ENCODE results near the gene PRG2.
"Not testable (repeated sequence)": the region's sequence is repeated elsewhere in the genome, so short reads cannot be mapped to it uniquely, and the experiment has no call there.

The PRG2 gene

GRCh38 chr11:57374966-57375365 is 15.5 kb downstream of the PRG2 start:
- Mint-ChIP-seq H3K9me3 (no peaks in the 10 kb centered on the region), H3K4me3 (no peak overlapping the region), H3K27me3 (peaks cover 10% of the 10 kb centered on the region), H3K36me3 (ENCODE audit: low read depth) (no peaks in the 10 kb centered on the region), H3K27ac (no peak overlapping the region), H3K4me1 (no peaks in the 10 kb centered on the region)
- ATAC-seq (no peak), DNase-seq (no peak)

GRCh38 chr11:57373146-57373545 is 17.3 kb downstream of the PRG2 start:
- H3K4me1 Mint-ChIP-seq: no peaks in the 10 kb centered on the region
- no peaks in the 10 kb centered on the region for H3K9me3 Mint-ChIP-seq
- no peak overlapping the region for H3K27ac Mint-ChIP-seq
- ATAC-seq: no peak
- DNase-seq: no peak
- peaks cover 10% of the 10 kb centered on the region for H3K27me3 Mint-ChIP-seq
- no peak overlapping the region for H3K4me3 Mint-ChIP-seq
- no peaks in the 10 kb centered on the region for H3K36me3 Mint-ChIP-seq (ENCODE audit: low read depth)

- no peak overlapping the region for H3K27ac Mint-ChIP-seq
- no peak for ATAC-seq
- no peaks in the 10 kb centered on the region for H3K4me1 Mint-ChIP-seq
- H3K36me3 Mint-ChIP-seq (ENCODE audit: low read depth): no peaks in the 10 kb centered on the region
- H3K9me3 Mint-ChIP-seq: no peaks in the 10 kb centered on the region
- no peaks in the 10 kb centered on the region for H3K27me3 Mint-ChIP-seq
- H3K4me3 Mint-ChIP-seq: no peak overlapping the region
- no peak for DNase-seq
Observed at GRCh38 chr11:57370941-57371340, 19.5 kb downstream of the PRG2 start.

GRCh38 chr11:57370251-57370650 is 20.2 kb downstream of the PRG2 start:
- no peaks in the 10 kb centered on the region for H3K27me3 Mint-ChIP-seq
- ATAC-seq (no peak), DNase-seq (no peak)

GRCh38 chr11:57368845-57369232 is 21.6 kb downstream of the PRG2 start:
- no peaks in the 10 kb centered on the region for H3K36me3 Mint-ChIP-seq (ENCODE audit: low read depth)
- no peaks in the 10 kb centered on the region for H3K4me1 Mint-ChIP-seq
- H3K27ac Mint-ChIP-seq: no peak overlapping the region
- DNase-seq: no peak
- no peak overlapping the region for H3K4me3 Mint-ChIP-seq
- H3K9me3 Mint-ChIP-seq: no peaks in the 10 kb centered on the region
- no peaks in the 10 kb centered on the region for H3K27me3 Mint-ChIP-seq
- ATAC-seq: no peak

More at GRCh38 chr11:57370251-57370650, 20.2 kb downstream of the PRG2 start:
- no peaks in the 10 kb centered on the region for H3K9me3 Mint-ChIP-seq
- no peak overlapping the region for H3K4me3 Mint-ChIP-seq
- no peak overlapping the region for H3K27ac Mint-ChIP-seq
- no peaks in the 10 kb centered on the region for H3K36me3 Mint-ChIP-seq (ENCODE audit: low read depth)
- no peaks in the 10 kb centered on the region for H3K4me1 Mint-ChIP-seq

- H3K36me3 Mint-ChIP-seq (ENCODE audit: low read depth): no peaks in the 10 kb centered on the region
- no peak overlapping the region for H3K27ac Mint-ChIP-seq
- no peak overlapping the region for H3K4me3 Mint-ChIP-seq
- H3K4me1 Mint-ChIP-seq: no peaks in the 10 kb centered on the region
- no peak for ATAC-seq
- DNase-seq: no peak
- no peaks in the 10 kb centered on the region for H3K9me3 Mint-ChIP-seq
- no peaks in the 10 kb centered on the region for H3K27me3 Mint-ChIP-seq
Observed at GRCh38 chr11:57368106-57368844, 22.2 kb downstream of the PRG2 start.

- Mint-ChIP-seq H3K4me3 (no peak overlapping the region), H3K9me3 (no peaks in the 10 kb centered on the region), H3K27me3 (no peaks in the 10 kb centered on the region), H3K4me1 (no peaks in the 10 kb centered on the region), H3K27ac (no peak overlapping the region), H3K36me3 (ENCODE audit: low read depth) (no peaks in the 10 kb centered on the region)
- DNase-seq (no peak), ATAC-seq (no peak)
Observed at GRCh38 chr11:57364851-57365660, 25.4 kb downstream of the PRG2 start.

GRCh38 chr11:57363131-57364080 is 27.0 kb downstream of the PRG2 start:
- no peaks in the 10 kb centered on the region for H3K9me3 Mint-ChIP-seq
- no peak for DNase-seq
- H3K4me3 Mint-ChIP-seq: no peak overlapping the region
- H3K27me3 Mint-ChIP-seq: no peaks in the 10 kb centered on the region
- H3K27ac Mint-ChIP-seq: no peak overlapping the region
- no peak for ATAC-seq
- no peaks in the 10 kb centered on the region for H3K4me1 Mint-ChIP-seq
- no peaks in the 10 kb centered on the region for H3K36me3 Mint-ChIP-seq (ENCODE audit: low read depth)

GRCh38 chr11:57361926-57362325 is 28.5 kb downstream of the PRG2 start:
- Mint-ChIP-seq H3K27me3 (no peaks in the 10 kb centered on the region), H3K27ac (no peak overlapping the region), H3K9me3 (no peaks in the 10 kb centered on the region), H3K4me3 (no peak overlapping the region), H3K4me1 (no peaks in the 10 kb centered on the region), H3K36me3 (ENCODE audit: low read depth) (no peaks in the 10 kb centered on the region)
- ATAC-seq (no peak), DNase-seq (no peak)

GRCh38 chr11:57361420-57361819 is 29.0 kb downstream of the PRG2 start:
- not testable (repeated sequence) for H3K9me3 Mint-ChIP-seq; H3K4me3 Mint-ChIP-seq; H3K27ac Mint-ChIP-seq; H3K27me3 Mint-ChIP-seq; ATAC-seq; H3K36me3 Mint-ChIP-seq (ENCODE audit: low read depth); DNase-seq; H3K4me1 Mint-ChIP-seq

GRCh38 chr11:57360991-57361390 is 29.5 kb downstream of the PRG2 start:
- Mint-ChIP-seq H3K4me3 (no peak overlapping the region), H3K27ac (no peak overlapping the region), H3K4me1 (no peaks in the 10 kb centered on the region), H3K9me3 (no peaks in the 10 kb centered on the region), H3K36me3 (ENCODE audit: low read depth) (no peaks in the 10 kb centered on the region), H3K27me3 (peaks cover 5% of the 10 kb centered on the region)
- ATAC-seq (no peak), DNase-seq (no peak)

- Mint-ChIP-seq H3K4me1 (no peaks in the 10 kb centered on the region), H3K4me3 (no peak overlapping the region), H3K27ac (no peak overlapping the region), H3K9me3 (no peaks in the 10 kb centered on the region), H3K27me3 (peaks cover 5% of the 10 kb centered on the region), H3K36me3 (ENCODE audit: low read depth) (no peaks in the 10 kb centered on the region)
- ATAC-seq (no peak), DNase-seq (no peak)
Observed at GRCh38 chr11:57359896-57360690, 30.4 kb downstream of the PRG2 start.

- Mint-ChIP-seq H3K27me3 (peaks cover 10% of the 10 kb centered on the region), H3K4me1 (no peaks in the 10 kb centered on the region), H3K36me3 (ENCODE audit: low read depth) (no peaks in the 10 kb centered on the region), H3K9me3 (no peaks in the 10 kb centered on the region), H3K27ac (no peak overlapping the region), H3K4me3 (no peak overlapping the region)
- ATAC-seq (no peak), DNase-seq (no peak)
Observed at GRCh38 chr11:57359396-57359795, 31.1 kb downstream of the PRG2 start.

GRCh38 chr11:57358991-57359390 is 31.5 kb downstream of the PRG2 start:
- Mint-ChIP-seq H3K4me1 (no peaks in the 10 kb centered on the region), H3K27me3 (peaks cover 10% of the 10 kb centered on the region), H3K36me3 (ENCODE audit: low read depth) (no peaks in the 10 kb centered on the region), H3K27ac (no peak overlapping the region), H3K4me3 (no peak overlapping the region), H3K9me3 (no peaks in the 10 kb centered on the region)
- DNase-seq (no peak), ATAC-seq (no peak)
